ENCODE data around the gene NAXE.
"Not testable (repeated sequence)": the region's sequence is repeated elsewhere in the genome, so short reads cannot be mapped to it uniquely, and the experiment has no call there.

Gene NAXE

DNA sequence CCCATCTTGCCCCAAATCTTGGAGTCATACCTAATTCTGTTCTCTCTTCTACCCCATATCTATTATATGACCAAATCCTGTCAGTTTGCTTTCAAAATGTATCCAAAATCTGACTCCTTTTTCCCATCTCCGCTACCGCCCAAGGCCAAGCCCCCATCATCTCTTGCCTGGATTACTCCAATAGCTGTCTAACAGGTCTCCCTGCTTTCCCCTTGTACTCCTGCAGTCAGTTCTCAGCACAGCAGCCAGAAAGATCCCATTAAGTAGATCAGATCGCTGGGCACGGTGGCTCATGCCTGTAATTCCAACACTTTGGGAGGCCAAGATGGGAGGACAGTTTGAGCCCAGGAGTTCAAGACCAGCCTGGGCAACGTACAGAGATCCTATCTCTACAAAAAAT, 39.1 kb upstream of the NAXE start:
- Histone ChIP-seq H3K27ac (no peak overlapping the region), H3K36me3 (peaks cover 76% of the 10 kb centered on the region), H3K27me3 (ENCODE audit: insufficient read depth, low read depth, severe bottlenecking) (no peaks in the 10 kb centered on the region), H3K9me3 (ENCODE audit: severe bottlenecking) (no peaks in the 10 kb centered on the region), H3K4me3 (ENCODE audit: low read depth, low read length) (no peak overlapping the region)
- TF ChIP-seq, protein P1, sequence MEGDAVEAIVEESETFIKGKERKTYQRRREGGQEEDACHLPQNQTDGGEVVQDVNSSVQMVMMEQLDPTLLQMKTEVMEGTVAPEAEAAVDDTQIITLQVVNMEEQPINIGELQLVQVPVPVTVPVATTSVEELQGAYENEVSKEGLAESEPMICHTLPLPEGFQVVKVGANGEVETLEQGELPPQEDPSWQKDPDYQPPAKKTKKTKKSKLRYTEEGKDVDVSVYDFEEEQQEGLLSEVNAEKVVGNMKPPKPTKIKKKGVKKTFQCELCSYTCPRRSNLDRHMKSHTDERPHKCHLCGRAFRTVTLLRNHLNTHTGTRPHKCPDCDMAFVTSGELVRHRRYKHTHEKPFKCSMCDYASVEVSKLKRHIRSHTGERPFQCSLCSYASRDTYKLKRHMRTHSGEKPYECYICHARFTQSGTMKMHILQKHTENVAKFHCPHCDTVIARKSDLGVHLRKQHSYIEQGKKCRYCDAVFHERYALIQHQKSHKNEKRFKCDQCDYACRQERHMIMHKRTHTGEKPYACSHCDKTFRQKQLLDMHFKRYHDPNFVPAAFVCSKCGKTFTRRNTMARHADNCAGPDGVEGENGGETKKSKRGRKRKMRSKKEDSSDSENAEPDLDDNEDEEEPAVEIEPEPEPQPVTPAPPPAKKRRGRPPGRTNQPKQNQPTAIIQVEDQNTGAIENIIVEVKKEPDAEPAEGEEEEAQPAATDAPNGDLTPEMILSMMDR (IDR thresholded peaks at IDR 0.05; ENCODE audit: low read depth, low read length) = no peak
- no peak for DNase-seq

DNA sequence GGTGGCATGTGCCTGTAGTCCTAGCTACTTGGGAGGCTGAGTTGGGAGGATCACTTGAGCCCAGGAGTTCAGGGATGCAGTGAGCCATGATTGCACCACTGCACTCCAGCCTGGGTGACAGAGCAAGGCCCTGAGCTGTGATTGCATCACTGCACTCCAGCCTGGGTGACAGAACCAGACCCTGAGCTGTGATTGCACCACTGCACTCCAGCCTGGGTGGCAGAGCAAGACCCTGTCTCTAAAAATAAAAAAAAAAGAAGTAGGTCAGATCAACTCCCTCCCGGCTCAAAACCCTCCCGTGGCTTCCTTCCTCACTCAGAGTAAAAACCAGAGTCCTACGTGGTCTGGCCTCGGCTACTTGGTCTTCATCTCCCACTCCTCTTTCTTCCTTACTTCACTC, 38.6 kb upstream of the NAXE start:
- H3K27me3 ChIP-seq (ENCODE audit: insufficient read depth, low read depth, severe bottlenecking); DNase-seq; H3K4me3 ChIP-seq (ENCODE audit: low read depth, low read length); H3K9me3 ChIP-seq (ENCODE audit: severe bottlenecking); H3K27ac ChIP-seq: not testable (repeated sequence)
- H3K36me3 ChIP-seq = peaks cover 71% of the 10 kb centered on the region

DNA sequence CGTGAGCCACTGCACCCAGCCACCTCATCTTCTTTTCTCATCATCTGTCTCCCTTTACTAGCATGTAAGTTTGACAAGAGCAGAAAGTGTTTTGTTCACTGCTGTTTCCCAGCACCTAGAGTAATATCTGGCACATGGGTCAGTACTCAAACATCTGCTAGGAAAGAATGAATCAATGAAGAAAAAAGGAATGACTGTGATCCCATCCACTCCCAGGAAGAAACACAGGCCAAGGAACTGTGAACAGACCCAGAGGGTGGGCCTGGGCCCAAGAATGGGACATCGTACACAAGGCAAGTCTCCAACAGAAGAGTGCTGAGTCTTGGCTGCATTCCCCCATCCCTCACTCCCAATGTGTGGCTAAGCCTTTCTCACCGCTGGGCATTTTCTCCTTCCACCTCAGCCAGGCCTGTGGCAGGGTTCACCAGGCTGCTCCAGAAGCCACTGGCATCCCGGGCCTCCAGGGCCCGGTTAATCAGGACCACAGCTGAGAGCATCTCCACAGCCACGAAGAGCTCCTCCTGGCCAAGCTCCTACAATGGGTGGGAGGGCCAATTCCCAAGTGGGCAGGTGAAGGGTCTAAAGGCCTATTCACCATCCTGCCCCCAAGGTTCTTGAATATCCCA, 37.6 kb upstream of the NAXE start:
- H3K27me3 ChIP-seq (ENCODE audit: insufficient read depth, low read depth, severe bottlenecking) = no peaks in the 10 kb centered on the region
- H3K4me3 ChIP-seq (ENCODE audit: low read depth, low read length) = no peak overlapping the region
- H3K9me3 ChIP-seq (ENCODE audit: severe bottlenecking) = no peaks in the 10 kb centered on the region
- DNase-seq = no peak
- no peak overlapping the region for H3K27ac ChIP-seq
- TF ChIP-seq, protein P1 (IDR thresholded peaks at IDR 0.05; ENCODE audit: low read depth, low read length) = no peak
- H3K36me3 ChIP-seq = peaks cover 61% of the 10 kb centered on the region

DNA sequence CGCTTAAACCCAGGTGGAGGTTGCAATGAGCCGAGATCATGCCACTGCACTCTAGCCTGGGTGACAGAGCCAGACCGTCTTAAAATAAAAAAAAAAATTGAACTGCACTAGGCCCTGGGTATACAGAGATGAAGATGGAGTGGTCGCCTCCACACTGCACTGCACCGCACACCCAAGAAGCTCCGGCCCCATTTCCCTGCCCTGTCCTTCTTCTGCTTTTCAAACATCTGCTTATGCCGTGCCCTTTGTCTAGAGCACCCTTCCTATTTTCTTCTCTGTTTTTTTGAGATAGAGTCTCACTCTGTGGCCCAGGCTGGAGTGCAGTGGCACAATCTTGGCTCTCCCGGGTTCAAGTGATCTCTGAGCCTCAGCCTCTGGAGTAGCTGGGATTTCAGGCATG, 36.6 kb upstream of the NAXE start:
- no peak overlapping the region for H3K27ac ChIP-seq
- DNase-seq = no peak
- H3K4me3 ChIP-seq (ENCODE audit: low read depth, low read length) = no peak overlapping the region
- H3K9me3 ChIP-seq (ENCODE audit: severe bottlenecking) = no peaks in the 10 kb centered on the region
- peaks cover 64% of the 10 kb centered on the region for H3K36me3 ChIP-seq
- H3K27me3 ChIP-seq (ENCODE audit: insufficient read depth, low read depth, severe bottlenecking) = no peaks in the 10 kb centered on the region
- TF ChIP-seq, protein P1 (IDR thresholded peaks at IDR 0.05; ENCODE audit: low read depth, low read length) = no peak

DNA sequence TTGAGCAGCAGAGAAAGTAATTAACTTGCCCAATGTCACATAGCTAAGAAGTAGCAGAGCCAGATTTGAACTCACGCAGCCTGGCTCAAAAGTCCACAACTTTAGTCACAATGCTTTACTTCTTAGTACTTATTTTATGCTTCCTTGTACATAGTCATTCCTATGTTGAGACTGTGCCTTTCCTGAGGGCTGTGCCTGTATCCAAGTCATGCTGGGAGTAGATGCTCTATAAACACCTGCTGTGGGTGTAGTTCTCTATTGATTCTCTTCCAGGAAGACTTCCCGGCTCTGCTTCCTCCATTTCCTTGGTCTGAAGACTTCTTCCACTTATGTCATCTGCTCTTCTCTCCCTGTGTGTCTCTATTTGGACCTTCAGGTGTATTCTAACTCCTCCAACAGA, 35.9 kb upstream of the NAXE start:
- DNase-seq = no peak
- Histone ChIP-seq H3K36me3 (peaks cover 64% of the 10 kb centered on the region), H3K27ac (no peak overlapping the region), H3K4me3 (ENCODE audit: low read depth, low read length) (no peak overlapping the region), H3K9me3 (ENCODE audit: severe bottlenecking) (no peaks in the 10 kb centered on the region), H3K27me3 (ENCODE audit: insufficient read depth, low read depth, severe bottlenecking) (no peaks in the 10 kb centered on the region)
- TF ChIP-seq, protein P1 (IDR thresholded peaks at IDR 0.05; ENCODE audit: low read depth, low read length) = no peak

DNA sequence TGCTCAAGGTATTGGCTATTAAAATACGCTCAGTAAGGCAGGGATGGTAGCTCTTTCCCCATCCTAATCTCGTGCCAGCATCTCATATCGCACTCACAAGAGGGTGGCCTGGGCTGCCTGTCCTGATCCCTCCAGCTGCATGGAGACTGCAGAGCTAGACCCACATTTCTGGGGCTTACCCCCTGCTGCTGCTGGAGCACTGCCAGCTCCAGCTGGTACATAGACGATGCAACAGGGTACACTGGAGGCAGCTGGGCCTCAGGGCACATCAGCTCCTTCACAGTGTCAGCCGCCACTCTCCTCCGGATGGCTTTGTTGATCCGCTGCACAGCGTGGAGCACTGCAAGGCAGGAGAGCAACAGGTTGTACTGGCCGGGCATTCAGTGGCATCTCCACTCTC, 35.2 kb upstream of the NAXE start:
- no peak for DNase-seq
- no peaks in the 10 kb centered on the region for H3K27me3 ChIP-seq (ENCODE audit: insufficient read depth, low read depth, severe bottlenecking)
- TF ChIP-seq, protein P1 (IDR thresholded peaks at IDR 0.05; ENCODE audit: low read depth, low read length) = no peak
- H3K4me3 ChIP-seq (ENCODE audit: low read depth, low read length) = no peak overlapping the region
- no peak overlapping the region for H3K27ac ChIP-seq
- H3K9me3 ChIP-seq (ENCODE audit: severe bottlenecking) = no peaks in the 10 kb centered on the region
- peaks cover 61% of the 10 kb centered on the region for H3K36me3 ChIP-seq
